ENCODE results near the gene RNASE4. TPM values are rescaled to one million over a fixed set of nuclear protein-coding genes. Genes with fewer than 3 reads are reported as not detected.
"Not testable (repeated sequence)": the region's sequence is repeated elsewhere in the genome, so short reads cannot be mapped to it uniquely, and the experiment has no call there.

RNASE4 gene
- total and polyA plus RNA-seq, 3 donors from 2014 or later = 27.6 to 53.4 (median 27.7) TPM

DNA sequence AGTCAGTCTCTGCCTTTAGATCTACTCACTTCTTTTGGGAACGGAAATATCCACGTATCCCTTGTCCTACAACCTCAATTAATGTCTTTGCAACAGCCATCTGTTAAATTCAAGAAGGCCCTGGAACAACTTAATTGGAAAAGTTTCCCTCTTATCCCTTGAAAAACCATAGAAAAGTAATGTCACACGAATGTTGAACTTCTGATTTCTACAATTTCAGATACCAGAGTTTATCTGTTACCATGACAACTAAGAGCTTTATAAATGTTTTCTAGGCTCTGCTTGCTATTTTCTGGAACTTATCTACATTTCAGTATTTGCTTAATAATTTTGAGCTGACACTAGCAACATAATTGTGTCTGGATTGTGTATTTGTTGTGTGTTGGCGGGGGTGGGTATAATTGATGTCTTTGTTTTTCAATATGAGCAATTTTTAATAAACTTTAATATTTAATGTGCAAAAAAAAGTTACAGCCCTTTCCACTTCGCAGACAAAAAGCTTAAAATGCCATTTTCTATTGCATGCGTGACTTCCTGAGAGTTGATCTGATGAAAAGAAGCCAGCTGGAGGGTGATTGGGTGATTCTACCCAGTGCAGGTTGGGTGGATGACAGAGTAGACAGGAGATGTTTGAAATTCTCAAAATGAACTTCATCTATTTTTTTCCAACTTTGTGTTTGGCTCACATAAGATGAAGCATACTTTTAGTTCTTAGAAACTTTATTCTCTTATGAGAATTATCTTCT lies 49.5 kb downstream of the RNASE4 start:
- no peaks in the 10 kb centered on the region for H3K4me1 ChIP-seq
- TF ChIP-seq, protein P1, sequence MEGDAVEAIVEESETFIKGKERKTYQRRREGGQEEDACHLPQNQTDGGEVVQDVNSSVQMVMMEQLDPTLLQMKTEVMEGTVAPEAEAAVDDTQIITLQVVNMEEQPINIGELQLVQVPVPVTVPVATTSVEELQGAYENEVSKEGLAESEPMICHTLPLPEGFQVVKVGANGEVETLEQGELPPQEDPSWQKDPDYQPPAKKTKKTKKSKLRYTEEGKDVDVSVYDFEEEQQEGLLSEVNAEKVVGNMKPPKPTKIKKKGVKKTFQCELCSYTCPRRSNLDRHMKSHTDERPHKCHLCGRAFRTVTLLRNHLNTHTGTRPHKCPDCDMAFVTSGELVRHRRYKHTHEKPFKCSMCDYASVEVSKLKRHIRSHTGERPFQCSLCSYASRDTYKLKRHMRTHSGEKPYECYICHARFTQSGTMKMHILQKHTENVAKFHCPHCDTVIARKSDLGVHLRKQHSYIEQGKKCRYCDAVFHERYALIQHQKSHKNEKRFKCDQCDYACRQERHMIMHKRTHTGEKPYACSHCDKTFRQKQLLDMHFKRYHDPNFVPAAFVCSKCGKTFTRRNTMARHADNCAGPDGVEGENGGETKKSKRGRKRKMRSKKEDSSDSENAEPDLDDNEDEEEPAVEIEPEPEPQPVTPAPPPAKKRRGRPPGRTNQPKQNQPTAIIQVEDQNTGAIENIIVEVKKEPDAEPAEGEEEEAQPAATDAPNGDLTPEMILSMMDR (IDR thresholded peaks at IDR 0.05) = no peak
- no peak for TF ChIP-seq POLR2A (IDR thresholded peaks at IDR 0.05)
- H3K9me3 ChIP-seq = no peaks in the 10 kb centered on the region
- H3K27ac ChIP-seq = no peak overlapping the region
- no peak overlapping the region for H3K4me3 ChIP-seq
- H3K27me3 ChIP-seq = no peaks in the 10 kb centered on the region
- intact Hi-C loops (cut with DNase I; ENCODE audit: low total_unique reads) = no loop called here
- H3K36me3 ChIP-seq (ENCODE audit: low read depth, missing control alignments) = no peaks in the 10 kb centered on the region
- DNase-seq = no peak
- 45 to 54% methylated on average over 6 of the region's 6 CpGs for WGBS, 2 donors

DNA sequence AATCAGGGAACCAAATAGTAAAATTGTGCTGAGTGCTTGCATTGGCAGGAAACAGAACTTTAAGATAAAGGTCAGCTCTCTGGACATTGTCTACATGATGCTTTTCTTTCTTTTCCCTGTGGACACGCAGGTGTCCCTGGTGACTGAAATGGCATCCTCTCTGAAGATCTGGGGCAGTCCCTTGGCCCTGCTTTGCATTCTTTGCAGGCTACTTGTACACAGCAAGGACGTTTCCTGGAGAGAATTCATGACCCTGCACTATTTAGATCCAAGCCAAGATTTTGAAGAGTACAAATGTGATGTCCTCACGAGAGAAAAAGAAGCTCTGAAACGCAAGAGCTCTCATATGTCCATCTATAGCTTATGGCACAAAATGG lies 50.1 kb downstream of the RNASE4 start:
- 40 to 49% methylated on average over 4 of the region's 4 CpGs for WGBS, 2 donors

DNA sequence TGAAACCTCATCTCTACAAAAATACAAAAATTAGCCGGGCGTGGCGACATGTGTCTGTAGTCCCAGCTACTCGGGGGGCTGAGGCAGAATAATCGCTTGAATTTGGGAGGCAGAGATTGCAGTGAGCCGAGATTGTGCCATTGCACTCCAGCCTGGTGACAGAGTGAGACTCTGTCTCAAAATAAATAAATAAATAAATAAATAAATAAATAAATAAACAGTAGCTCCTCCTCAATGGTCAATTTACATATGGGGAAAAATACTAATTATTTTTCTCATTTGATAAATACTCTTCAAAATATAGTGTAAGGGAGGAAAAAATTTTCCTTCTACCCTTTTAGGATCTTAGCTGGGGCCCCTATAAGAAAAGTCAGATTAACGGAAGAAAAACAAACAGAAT lies 53.9 kb downstream of the RNASE4 start:
- H3K27me3 ChIP-seq; H3K4me3 ChIP-seq; H3K9me3 ChIP-seq; H3K4me1 ChIP-seq; H3K36me3 ChIP-seq (ENCODE audit: low read depth, missing control alignments); DNase-seq; intact Hi-C loops (cut with DNase I; ENCODE audit: low total_unique reads); H3K27ac ChIP-seq: not testable (repeated sequence)
- WGBS, 2 donors = 91 to 96% methylated on average over 7 of the region's 7 CpGs

More for the DNA sequence above, 50.1 kb downstream of the RNASE4 start:
- Histone ChIP-seq H3K4me1 (no peaks in the 10 kb centered on the region), H3K4me3 (no peak overlapping the region), H3K27me3 (no peaks in the 10 kb centered on the region), H3K36me3 (ENCODE audit: low read depth, missing control alignments) (no peaks in the 10 kb centered on the region), H3K9me3 (no peaks in the 10 kb centered on the region), H3K27ac (no peak overlapping the region)
- DNase-seq = no peak
- intact Hi-C loops (cut with DNase I; ENCODE audit: low total_unique reads) = no loop called here
- TF ChIP-seq, protein P1 (IDR thresholded peaks at IDR 0.05) = no peak
- TF ChIP-seq POLR2A (IDR thresholded peaks at IDR 0.05) = no peak

DNA sequence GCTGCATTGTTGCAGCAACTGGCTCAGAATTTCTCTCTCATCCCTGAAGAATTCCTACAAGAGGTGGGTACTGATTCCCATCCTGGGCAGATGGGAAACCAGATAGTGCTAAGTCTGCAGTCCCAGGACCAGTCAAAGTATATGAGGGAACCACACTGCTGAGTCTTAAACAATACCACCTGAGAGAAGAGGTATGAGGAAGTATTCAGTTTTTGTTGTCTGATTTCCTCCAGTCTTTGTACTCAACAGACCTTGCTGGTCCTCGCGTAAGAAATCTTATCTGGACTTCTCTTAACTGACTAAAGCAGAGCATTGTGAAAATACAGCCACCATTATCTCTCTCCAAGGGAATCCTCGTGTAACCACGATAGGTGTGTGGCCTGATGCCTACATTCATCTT lies 57.8 kb downstream of the RNASE4 start:
- WGBS, 2 donors = 70 to 79% methylated on average over 4 of the region's 4 CpGs
- no peaks in the 10 kb centered on the region for H3K36me3 ChIP-seq (ENCODE audit: low read depth, missing control alignments)
- intact Hi-C loops (cut with DNase I; ENCODE audit: low total_unique reads) = no loop called here
- H3K4me1 ChIP-seq = no peaks in the 10 kb centered on the region
- no peaks in the 10 kb centered on the region for H3K9me3 ChIP-seq
- no peak for DNase-seq
- TF ChIP-seq POLR2A (IDR thresholded peaks at IDR 0.05) = no peak
- TF ChIP-seq, protein P1 (IDR thresholded peaks at IDR 0.05) = no peak
- H3K4me3 ChIP-seq = no peak overlapping the region
- no peak overlapping the region for H3K27ac ChIP-seq
- H3K27me3 ChIP-seq = no peaks in the 10 kb centered on the region

DNA sequence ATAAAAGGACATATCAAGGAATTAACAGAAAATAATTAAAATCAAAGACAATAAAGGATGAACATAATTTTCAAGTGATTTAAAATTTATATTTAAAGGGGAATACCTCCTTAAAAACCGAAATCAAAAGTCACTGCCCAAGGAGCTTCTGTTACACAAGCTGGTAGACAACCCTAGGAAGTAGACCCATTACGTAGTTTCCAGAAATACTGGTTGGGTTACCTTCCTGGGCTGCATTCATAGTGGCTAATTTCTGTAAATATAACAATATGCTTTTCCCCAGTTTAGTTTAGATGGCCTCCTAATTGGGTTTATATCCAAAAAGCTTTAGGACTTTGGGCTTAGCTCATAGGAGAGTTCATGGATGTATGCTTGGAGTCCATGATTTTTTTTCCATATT lies 59.2 kb downstream of the RNASE4 start:
- WGBS, 2 donors = 87 to 94% methylated on average over 2 of the region's 2 CpGs
- no peaks in the 10 kb centered on the region for H3K36me3 ChIP-seq (ENCODE audit: low read depth, missing control alignments)
- DNase-seq = no peak
- H3K9me3 ChIP-seq = no peaks in the 10 kb centered on the region
- no peak overlapping the region for H3K27ac ChIP-seq
- intact Hi-C loops (cut with DNase I; ENCODE audit: low total_unique reads) = no loop called here
- no peaks in the 10 kb centered on the region for H3K4me1 ChIP-seq
- no peaks in the 10 kb centered on the region for H3K27me3 ChIP-seq
- TF ChIP-seq, protein P1 (IDR thresholded peaks at IDR 0.05) = no peak
- no peak overlapping the region for H3K4me3 ChIP-seq
